Right ventricle myocardium superior (tissue), 1 donor: ENCODE measurements around the gene RND2. TPM values are rescaled to one million over a fixed set of nuclear protein-coding genes. Genes with fewer than 3 reads are reported as not detected.
A peak's percentile ranks its signal among the peaks of the same experiment; 100 is the strongest.
"Not testable (repeated sequence)": the region's sequence is repeated elsewhere in the genome, so short reads cannot be mapped to it uniquely, and the experiment has no call there.

Experiments used
- ATAC-seq: fragments of 200-7000 bp; cut with Tn5 transposase; one replicate; pipeline ENCODE4 v1.9.1; 2020; ENCODE audit warnings: mild to moderate bottlenecking; ENCODE audit not compliant: poor library complexity
- DNase-seq: peaks from one replicate; pipeline ENCODE4 v3.0.0-alpha.2; 2020
- intact Hi-C: fragments of 100-400 bp; cut with DNase I; formaldehyde crosslinking; loops from one replicate; pipeline ENCODE4 v1.11.2; 2022
- total RNA-seq: library from RNA; stranded (reverse); fragmentation: NEBNext Ultra II Directional; extraction: Animal tissue kit (Norgen Biotek cat#: 25700); gene quantifications from one replicate; pipeline ENCODE4 v1.2.1, GENCODE V29; 2021
- donor health status: DM: no; HTN: yes; CAD: no; lungs with severe emphysema.

RND2 gene
- total RNA-seq, 1 donor from 2014 or later: 0.65 TPM

DNA sequence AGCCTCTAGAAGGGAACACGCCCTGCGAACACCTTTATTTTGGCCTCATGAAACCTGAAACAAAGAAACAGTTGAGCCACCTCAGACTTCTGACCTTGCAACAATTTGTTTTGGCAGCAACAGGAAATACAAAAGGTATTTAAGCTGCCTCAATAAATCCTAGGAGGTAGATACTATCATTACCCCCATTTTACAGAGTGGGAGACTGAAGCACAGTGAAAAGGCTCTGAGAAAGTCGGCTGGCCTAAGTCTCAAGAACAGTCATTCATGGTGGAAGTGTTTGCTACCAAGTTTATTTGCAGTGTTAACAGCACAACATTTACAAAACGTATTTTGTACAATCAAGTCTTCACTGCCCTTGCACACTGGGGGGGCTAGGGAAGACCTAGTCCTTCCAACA, 19.0 kb downstream of the RND2 start:
- intact Hi-C loops: no loop called here
- ATAC-seq (no peak), DNase-seq (no peak)

DNA sequence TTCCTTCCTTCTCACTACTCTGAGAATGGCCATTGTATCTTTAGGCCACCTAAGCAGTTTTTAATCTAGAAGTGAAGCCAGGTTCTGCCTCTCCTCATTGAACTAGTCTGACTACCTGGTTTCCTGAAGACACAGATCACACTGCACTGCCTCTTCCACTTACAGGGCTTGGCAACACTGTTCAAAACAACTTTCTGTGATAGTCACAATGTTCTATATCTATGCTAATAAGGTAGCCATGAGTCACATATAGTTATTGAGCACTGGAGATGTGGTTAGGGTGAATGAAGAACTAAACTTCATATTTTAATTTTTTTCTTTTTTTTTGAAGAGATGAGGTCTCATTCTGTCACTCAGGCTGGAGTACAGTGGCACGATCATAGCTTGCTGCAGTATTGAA, 26.9 kb downstream of the RND2 start:
- intact Hi-C loops: no loop called here
- DNase-seq: no peak

GRCh38 chr17:43053008-43053407, 28.0 kb downstream of the RND2 start:
- DNase-seq, ATAC-seq, intact Hi-C loops: not testable (repeated sequence)

More for the DNA sequence above, 26.9 kb downstream of the RND2 start:
- ATAC-seq: no peak

DNA sequence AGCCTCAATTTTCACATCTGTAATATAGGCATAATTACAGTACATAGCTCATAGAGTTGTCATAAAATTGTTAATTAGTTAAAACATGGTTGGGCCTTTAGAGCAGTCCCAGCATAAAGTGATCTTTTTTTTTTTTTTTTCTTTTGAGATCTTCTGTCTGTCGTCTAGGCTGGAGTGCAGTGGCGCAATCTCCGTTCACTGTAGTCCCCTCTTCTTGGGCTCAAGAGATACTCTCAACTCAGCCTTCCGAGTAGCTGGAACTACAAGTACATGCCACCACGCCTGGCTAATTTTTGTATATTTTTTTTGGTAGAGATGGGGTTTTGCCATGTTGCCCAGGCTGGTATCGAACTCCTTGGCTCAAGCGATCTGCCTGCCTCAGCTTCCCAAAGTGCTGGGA, 31.0 kb downstream of the RND2 start:
- DNase-seq (no peak), ATAC-seq (no peak)
- intact Hi-C loops: no loop called here

GRCh38 chr17:43062984-43063638, 38.1 kb downstream of the RND2 start:
- DNase-seq (no peak), ATAC-seq (no peak)
- intact Hi-C loops: no loop called here

GRCh38 chr17:43068570-43069367, 43.7 kb downstream of the RND2 start:
- DNase-seq (no peak), ATAC-seq (peak; percentile 80)
- intact Hi-C loops: no loop called here

GRCh38 chr17:43069368-43069898, 44.4 kb downstream of the RND2 start:
- peak; percentile 91 for ATAC-seq
- DNase-seq: no peak
- intact Hi-C loops: no loop called here

GRCh38 chr17:43070257-43070656, 45.2 kb downstream of the RND2 start:
- DNase-seq: no peak
- ATAC-seq: peak; percentile 64
- intact Hi-C loops: no loop called here

- DNase-seq (no peak), ATAC-seq (no peak)
- intact Hi-C loops: no loop called here
These were observed 45.8 kb downstream of the RND2 start for GRCh38 chr17:43070872-43071271.

GRCh38 chr17:43074869-43075268, 49.8 kb downstream of the RND2 start:
- DNase-seq (no peak), ATAC-seq (no peak)
- intact Hi-C loops: no loop called here

DNA sequence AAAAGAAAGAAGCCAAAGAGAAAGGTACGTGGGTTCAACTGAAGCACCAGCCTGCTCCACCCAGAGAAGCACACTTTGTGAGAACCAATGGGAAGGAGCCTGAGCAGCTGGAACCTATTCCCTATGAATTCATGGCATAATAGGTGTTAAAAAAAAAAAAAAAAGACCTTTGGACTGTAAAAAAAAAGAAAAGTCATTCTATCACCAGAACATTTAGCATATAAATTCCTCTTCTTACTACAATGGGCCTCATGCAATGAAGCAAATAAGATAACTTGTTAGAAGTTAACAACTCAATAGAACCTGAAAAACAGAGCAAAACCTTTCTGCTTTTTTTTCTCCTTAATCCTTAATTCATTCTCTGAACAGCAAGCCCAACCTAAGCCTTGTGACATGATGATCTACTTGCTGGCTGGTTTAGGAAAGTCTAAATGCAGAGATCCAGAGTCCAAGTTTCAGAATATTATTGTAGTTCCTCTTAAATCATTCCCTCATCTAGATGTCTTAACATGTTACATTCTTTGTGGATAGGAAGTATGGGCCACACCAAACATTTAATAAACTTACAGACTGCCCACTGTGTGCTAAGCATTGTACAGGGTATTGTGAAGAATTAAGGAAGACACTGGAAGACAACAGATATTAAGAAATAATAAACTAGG, 54.7 kb downstream of the RND2 start:
- intact Hi-C loops: no loop called here
- ATAC-seq: no peak
- no peak for DNase-seq

Other genes with a start within 250 kb of the RND2 start
- gene WNK4, start 244.6 kb upstream of the RND2 start, total RNA-seq: not detected
- gene COA3, start 226.5 kb upstream of the RND2 start, total RNA-seq: 67.2 TPM
- not detected for gene CNTD1, start 226.4 kb upstream of the RND2 start, total RNA-seq
- 78.0 TPM for gene BECN1, start 200.9 kb upstream of the RND2 start, total RNA-seq
- 74.7 TPM for gene PSME3, start 191.8 kb upstream of the RND2 start, total RNA-seq
- gene AOC2, start 180.7 kb upstream of the RND2 start, total RNA-seq: 0.32 TPM
- gene AOC3, start 174.0 kb upstream of the RND2 start, total RNA-seq: 8.3 TPM
- not detected for gene G6PC1, start 124.4 kb upstream of the RND2 start, total RNA-seq
- 30.6 TPM for gene AARSD1, start 60.8 kb upstream of the RND2 start, total RNA-seq
- 50.6 TPM for gene PTGES3L, start 45.2 kb upstream of the RND2 start, total RNA-seq
- gene RUNDC1, start 44.7 kb upstream of the RND2 start, total RNA-seq: 10.0 TPM
- 675 TPM for gene RPL27, start 26.8 kb upstream of the RND2 start, total RNA-seq
- 14.4 TPM for gene IFI35, start 18.4 kb upstream of the RND2 start, total RNA-seq
- 89.7 TPM for gene VAT1, start 2.8 kb upstream of the RND2 start, total RNA-seq
- 7.3 TPM for gene BRCA1, start 100.1 kb downstream of the RND2 start, total RNA-seq
- 91.1 TPM for gene NBR1, start 146.0 kb downstream of the RND2 start, total RNA-seq
- 3.6 TPM for gene TMEM106A, start 186.6 kb downstream of the RND2 start, total RNA-seq
- gene CCDC200, start 203.4 kb downstream of the RND2 start, total RNA-seq: not detected
- gene RNU2-1, start 208.7 kb downstream of the RND2 start, total RNA-seq: 9,490 TPM